G401.6 (cell line): ENCODE measurements around the gene PBXIP1.
"Not testable (repeated sequence)": the region's sequence is repeated elsewhere in the genome, so short reads cannot be mapped to it uniquely, and the experiment has no call there.

ENCODE experiments used
- FAIRE-seq: peaks from 2 replicates; lab custom pipeline; 2012; peaks lifted over from hg19 to GRCh38; lab: Jason Lieb, UNC

Gene PBXIP1

GRCh38 chr1:154935749-154936554 lies 19.9 kb downstream of the PBXIP1 start:
- no peak for FAIRE-seq

GRCh38 chr1:154934358-154934948 lies 21.4 kb downstream of the PBXIP1 start:
- no peak for FAIRE-seq

GRCh38 chr1:154931940-154932487 lies 23.9 kb downstream of the PBXIP1 start:
- no peak for FAIRE-seq

DNA sequence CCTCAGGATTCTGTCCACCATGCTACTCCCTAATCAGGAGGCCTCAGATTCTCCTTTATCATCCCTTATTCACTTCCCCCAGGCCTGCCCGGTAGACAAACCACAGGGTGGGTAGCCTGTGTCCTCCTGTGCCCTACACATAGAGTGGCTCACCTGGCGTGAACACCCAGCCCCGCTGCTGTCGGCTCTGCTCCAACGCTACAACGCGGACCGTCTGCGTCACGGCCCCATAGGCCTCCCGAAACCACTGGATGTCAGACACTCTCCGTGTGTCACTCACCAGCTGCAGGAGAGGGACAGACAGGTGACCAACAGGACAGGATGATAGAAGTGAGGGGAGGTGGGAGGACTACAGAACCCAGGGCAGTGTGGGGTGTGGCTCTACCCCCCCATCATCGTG lies 29.7 kb downstream of the PBXIP1 start:
- FAIRE-seq, result no peak

DNA sequence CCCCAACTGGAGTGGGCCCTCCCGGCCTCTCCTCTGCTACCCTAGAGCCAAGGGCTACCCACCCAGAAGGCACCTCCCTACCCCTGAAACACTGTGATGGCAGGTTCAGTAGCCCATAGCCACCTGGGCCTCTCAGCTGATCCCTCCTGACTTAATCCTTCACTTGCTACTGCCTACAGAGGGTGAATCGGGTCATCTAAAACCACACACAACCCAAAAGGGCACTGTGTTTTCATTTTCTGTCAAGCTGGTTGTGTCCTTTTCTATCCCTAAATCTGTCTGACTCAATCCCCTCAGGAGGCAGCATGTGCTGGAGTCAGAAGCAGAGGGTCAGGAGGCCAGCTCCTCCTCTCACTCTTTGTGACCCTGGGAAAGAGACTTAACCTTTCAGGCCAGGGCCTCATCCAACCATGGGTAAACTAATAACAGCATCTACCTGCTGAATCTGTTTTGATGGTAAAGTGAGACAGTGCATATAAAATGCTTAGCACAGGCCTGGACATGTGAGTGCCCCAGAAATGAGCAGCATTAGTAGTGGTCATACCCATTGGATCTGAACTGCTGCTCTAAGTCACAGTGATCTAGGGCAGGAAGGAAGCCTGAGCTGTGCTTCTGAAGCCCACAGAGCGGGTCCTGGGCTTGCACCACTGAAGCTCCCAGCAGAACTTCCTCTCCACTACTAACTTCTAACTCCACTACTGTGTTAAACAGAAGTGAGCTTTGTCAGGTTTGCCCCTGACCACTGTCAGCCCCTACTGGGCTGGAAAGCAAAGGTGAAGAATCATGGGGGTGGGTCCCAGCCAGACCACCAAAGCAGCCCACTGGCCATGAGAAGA lies 30.3 kb downstream of the PBXIP1 start:
- FAIRE-seq, result no peak

GRCh38 chr1:154923695-154924094 lies 32.2 kb downstream of the PBXIP1 start:
- FAIRE-seq, result no peak

DNA sequence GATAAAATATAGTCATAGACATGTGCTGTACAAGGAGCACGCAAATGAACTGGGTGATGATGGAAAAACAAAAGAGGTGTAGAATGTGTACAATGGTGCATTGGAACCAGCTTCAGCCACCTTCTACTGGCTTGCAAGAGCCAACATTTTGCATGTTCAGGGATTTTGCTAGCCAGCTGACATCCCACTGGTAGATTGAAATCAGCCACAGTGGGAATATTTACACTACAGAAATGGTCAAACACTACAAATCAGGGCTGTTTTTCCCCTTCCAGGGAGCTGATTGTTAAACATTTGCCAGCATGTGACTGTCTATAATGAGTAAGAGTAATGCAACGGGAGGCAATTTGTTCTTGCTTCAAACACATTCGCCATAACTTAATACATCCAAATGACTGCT lies 42.6 kb downstream of the PBXIP1 start:
- no peak for FAIRE-seq

DNA sequence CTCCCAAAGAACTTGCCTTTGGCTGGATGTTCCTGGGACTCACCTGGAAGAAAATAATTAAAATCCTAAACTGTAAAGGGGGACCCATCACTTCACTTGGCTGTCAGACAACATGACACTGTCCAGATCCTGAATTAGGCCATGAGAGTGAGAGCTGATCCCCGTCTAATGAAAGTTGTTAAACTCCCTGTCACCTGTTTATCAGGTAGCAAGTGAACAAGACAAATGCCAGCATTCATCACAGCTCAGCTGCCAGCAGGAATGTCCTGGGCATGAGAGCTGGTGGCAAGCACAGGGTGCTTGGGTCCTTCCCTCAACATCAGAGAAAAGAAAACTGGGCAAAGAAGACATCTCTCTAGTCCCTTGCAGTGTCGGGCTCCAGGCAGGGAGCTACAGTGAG lies 43.1 kb downstream of the PBXIP1 start:
- no peak for FAIRE-seq

- FAIRE-seq, result no peak
Observed at GRCh38 chr1:154911691-154912550, 44.0 kb downstream of the PBXIP1 start.

DNA sequence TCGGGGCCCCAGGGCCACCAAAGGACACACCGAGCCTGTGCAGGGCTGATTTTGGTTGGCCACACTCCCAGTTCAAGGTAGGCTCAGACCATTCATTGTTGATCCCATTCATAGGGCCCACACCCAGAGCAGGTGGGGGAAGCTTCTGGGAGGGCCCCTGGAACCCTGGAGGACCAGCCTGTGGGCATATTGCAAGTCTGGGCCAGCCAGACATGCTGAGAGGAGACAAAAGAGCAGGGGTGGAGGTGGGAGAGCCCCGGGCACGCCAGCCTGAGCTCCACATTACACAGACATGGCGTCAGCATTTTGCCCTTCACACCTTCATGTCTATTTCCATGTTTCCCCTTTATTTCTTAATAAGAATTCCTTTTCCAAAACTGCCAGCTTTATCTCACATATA lies 45.0 kb downstream of the PBXIP1 start:
- no peak for FAIRE-seq

GRCh38 chr1:154908937-154909336 lies 47.0 kb downstream of the PBXIP1 start:
- FAIRE-seq, result no peak

- FAIRE-seq, result not testable (repeated sequence)
Observed at GRCh38 chr1:154908129-154908528, 47.8 kb downstream of the PBXIP1 start.

- no peak for FAIRE-seq
Observed at GRCh38 chr1:154906621-154907081, 49.2 kb downstream of the PBXIP1 start.

- FAIRE-seq, result no peak
Observed at GRCh38 chr1:154902938-154903566, 52.8 kb downstream of the PBXIP1 start.

DNA sequence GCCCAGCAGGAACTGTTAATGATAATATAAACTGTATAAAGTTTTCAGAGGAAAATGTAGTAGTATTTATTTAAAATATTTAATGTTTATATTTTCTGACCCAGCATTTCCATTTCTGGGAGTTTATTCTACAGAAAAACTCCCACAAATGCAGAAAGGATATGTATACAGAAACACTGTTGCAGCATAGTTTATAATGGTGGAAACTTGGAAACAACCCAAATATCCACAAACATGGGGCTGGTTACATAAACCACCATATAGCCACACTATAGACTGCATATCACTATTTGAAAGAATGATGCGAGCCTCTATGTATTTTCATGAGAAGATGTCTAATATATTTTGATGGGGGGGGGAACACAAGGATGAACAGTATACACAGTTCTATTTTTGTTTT lies 54.3 kb downstream of the PBXIP1 start:
- FAIRE-seq, result no peak

- no peak for FAIRE-seq
Observed at GRCh38 chr1:154899041-154899440, 56.9 kb downstream of the PBXIP1 start.

- FAIRE-seq, result no peak
Observed at GRCh38 chr1:154896771-154897286, 59.1 kb downstream of the PBXIP1 start.

DNA sequence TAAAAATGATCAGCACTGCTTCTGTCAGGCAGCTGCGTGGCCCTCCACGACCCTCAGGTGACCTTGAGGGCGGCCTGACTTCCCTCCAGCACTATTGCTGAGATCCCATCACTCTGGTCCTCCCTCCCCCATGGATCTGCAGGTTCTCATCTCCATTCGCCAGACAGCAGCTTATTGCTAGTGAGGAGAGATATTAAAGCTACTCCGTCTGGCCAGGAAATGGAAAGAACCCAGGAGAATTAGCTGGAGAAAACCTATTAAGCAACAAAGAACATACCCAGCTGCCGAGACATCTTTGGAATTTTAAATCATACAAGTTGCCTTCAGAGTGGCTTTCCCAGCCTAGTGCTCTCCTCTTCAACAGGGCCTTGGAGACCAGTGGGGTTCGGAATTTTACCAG lies 60.1 kb downstream of the PBXIP1 start:
- no peak for FAIRE-seq
